Astrocyte (in vitro differentiated cells and primary cell): ENCODE data around the gene IGF2BP3. TPM values are rescaled to one million over a fixed set of nuclear protein-coding genes. Genes with fewer than 3 reads are reported as not detected.
A peak's percentile ranks its signal among the peaks of the same experiment; 100 is the strongest.

Experiments used
- DNase-seq: peaks from one replicate; pipeline ENCODE4 v3.0.0-alpha.2; 2010; ENCODE audit warnings: low read depth
- FAIRE-seq: peaks from 2 replicates; lab custom pipeline; 2011; peaks lifted over from hg19 to GRCh38; lab: Jason Lieb, UNC
- H2AFZ ChIP-seq: 2 replicates; pipeline ENCODE4 v1.6.0; 2012; ENCODE audit warnings: low read depth, low read length, inconsistent platforms
- H3K27ac ChIP-seq: 2 replicates; pipeline ENCODE4 v1.5.1; 2011; ENCODE audit warnings: low read depth, low read length, inconsistent platforms
- H3K27me3 ChIP-seq: 2 replicates; pipeline ENCODE4 v1.6.0; 2011; ENCODE audit warnings: low read length, inconsistent platforms; ENCODE audit not compliant: insufficient read depth
- H3K36me3 ChIP-seq: 2 replicates; pipeline ENCODE4 v1.5.1; 2011; ENCODE audit warnings: low read length, inconsistent platforms; ENCODE audit not compliant: insufficient read depth
- H3K4me1 ChIP-seq: 2 replicates; pipeline ENCODE4 v1.5.1; 2011; ENCODE audit warnings: low read length, inconsistent platforms; ENCODE audit not compliant: insufficient read depth
- H3K4me2 ChIP-seq: 2 replicates; pipeline ENCODE4 v1.6.0; 2012; ENCODE audit warnings: low read length, inconsistent platforms
- H3K4me3 ChIP-seq: 2 replicates; pipeline ENCODE4 v1.5.1; 2011; ENCODE audit warnings: low read depth, mild to moderate bottlenecking, low read length, inconsistent platforms; ENCODE audit not compliant: insufficient read depth
- H3K79me2 ChIP-seq: 2 replicates; pipeline ENCODE4 v1.6.0; 2012; ENCODE audit warnings: mild to moderate bottlenecking, low read length, inconsistent platforms; ENCODE audit not compliant: insufficient read depth
- H3K9ac ChIP-seq: 2 replicates; pipeline ENCODE4 v1.6.0; 2012; ENCODE audit warnings: mild to moderate bottlenecking, low read length, inconsistent platforms
- H3K9me3 ChIP-seq: 2 replicates; pipeline ENCODE4 v1.5.1; 2012; ENCODE audit warnings: low read depth, mild to moderate bottlenecking, low read length, inconsistent platforms; ENCODE audit not compliant: insufficient read depth
- H4K20me1 ChIP-seq: 2 replicates; pipeline ENCODE4 v1.6.0; 2012; ENCODE audit warnings: low read length, inconsistent platforms; ENCODE audit not compliant: insufficient read depth
- H3K27ac Mint-ChIP-seq: one replicate; pipeline ENCODE4 v1.8.0; 2021; ENCODE audit warnings: mild to moderate bottlenecking, mixed read lengths; ENCODE audit not compliant: unreplicated experiment
- H3K27me3 Mint-ChIP-seq: one replicate; pipeline ENCODE4 v1.8.0; 2021; ENCODE audit warnings: low read depth, mixed read lengths; ENCODE audit not compliant: unreplicated experiment
- H3K36me3 Mint-ChIP-seq: one replicate; pipeline ENCODE4 v1.8.0; 2021; ENCODE audit warnings: low read depth, mixed read lengths; ENCODE audit not compliant: unreplicated experiment
- H3K4me1 Mint-ChIP-seq: one replicate; pipeline ENCODE4 v1.8.0; 2021; ENCODE audit warnings: low read depth, mixed read lengths; ENCODE audit not compliant: unreplicated experiment
- H3K4me3 Mint-ChIP-seq: one replicate; pipeline ENCODE4 v1.8.0; 2021; ENCODE audit warnings: mild to moderate bottlenecking, moderate library complexity, mixed read lengths; ENCODE audit not compliant: unreplicated experiment
- H3K9me3 Mint-ChIP-seq: one replicate; pipeline ENCODE4 v1.8.0; 2021; ENCODE audit warnings: mild to moderate bottlenecking, mixed read lengths; ENCODE audit not compliant: unreplicated experiment
- CTCF ChIP-seq: IDR thresholded peaks from 2 replicates; pipeline ENCODE4 v1.5.1; 2011; ENCODE audit warnings: low read depth, mild to moderate bottlenecking, inconsistent platforms, low read length, moderate library complexity; ENCODE audit not compliant: insufficient read depth
- EZH2 ChIP-seq: IDR thresholded peaks from 2 replicates; pipeline ENCODE4 v1.6.1; 2012; ENCODE audit warnings: mild to moderate bottlenecking, low read length, inconsistent platforms; ENCODE audit not compliant: insufficient read depth
- total RNA-seq: library from RNA; stranded (reverse); gene quantifications from 2 replicates; pipeline ENCODE4 v1.2.1, GENCODE V29; 2021

IGF2BP3 gene
- total RNA-seq, 1 donor from 2014 or later: 79.5 TPM

GRCh38 chr7:23264916-23265458 is 205.3 kb downstream of the IGF2BP3 start:
- DNase-seq (no peak), FAIRE-seq (no peak)
- no peaks in the 10 kb centered on the region for H3K36me3 Mint-ChIP-seq
- no peak overlapping the region for H3K4me2 ChIP-seq
- no peaks in the 10 kb centered on the region for H3K9me3 ChIP-seq
- peaks cover 3% of the 10 kb centered on the region for H3K27me3 Mint-ChIP-seq
- no peak overlapping the region for H3K27ac Mint-ChIP-seq
- no peak overlapping the region for H2AFZ ChIP-seq
- H3K4me3 ChIP-seq: no peak overlapping the region
- no peaks in the 10 kb centered on the region for H3K4me1 Mint-ChIP-seq
- H3K79me2 ChIP-seq: no peaks in the 10 kb centered on the region
- H3K4me1 ChIP-seq: no peaks in the 10 kb centered on the region
- no peak overlapping the region for H3K27ac ChIP-seq
- no peaks in the 10 kb centered on the region for H3K9me3 Mint-ChIP-seq
- H3K27me3 ChIP-seq: peaks cover under 1% of the 10 kb centered on the region
- no peak overlapping the region for H3K9ac ChIP-seq
- no peak overlapping the region for H3K4me3 Mint-ChIP-seq
- no peaks in the 10 kb centered on the region for H4K20me1 ChIP-seq
- no peaks in the 10 kb centered on the region for H3K36me3 ChIP-seq
- TF ChIP-seq EZH2 (no peak), CTCF (no peak)

GRCh38 chr7:23261843-23262452 is 208.3 kb downstream of the IGF2BP3 start:
- H3K36me3 ChIP-seq: no peaks in the 10 kb centered on the region
- H3K27me3 Mint-ChIP-seq: no peaks in the 10 kb centered on the region
- no peaks in the 10 kb centered on the region for H4K20me1 ChIP-seq
- no peak overlapping the region for H3K9ac ChIP-seq
- no peak overlapping the region for H3K4me3 ChIP-seq
- no peak overlapping the region for H3K27ac Mint-ChIP-seq
- H2AFZ ChIP-seq: no peak overlapping the region
- H3K79me2 ChIP-seq: no peaks in the 10 kb centered on the region
- no peak overlapping the region for H3K27ac ChIP-seq
- no peak for TF ChIP-seq EZH2
- TF ChIP-seq CTCF: peak; percentile 89
- H3K9me3 Mint-ChIP-seq: no peaks in the 10 kb centered on the region
- no peaks in the 10 kb centered on the region for H3K9me3 ChIP-seq
- H3K4me1 Mint-ChIP-seq: no peaks in the 10 kb centered on the region
- H3K4me2 ChIP-seq: no peak overlapping the region
- no peak overlapping the region for H3K4me3 Mint-ChIP-seq
- peak; percentile 32 for DNase-seq
- no peaks in the 10 kb centered on the region for H3K4me1 ChIP-seq
- FAIRE-seq: no peak
- H3K36me3 Mint-ChIP-seq: no peaks in the 10 kb centered on the region
- no peaks in the 10 kb centered on the region for H3K27me3 ChIP-seq

- H3K9ac ChIP-seq: no peak overlapping the region
- H4K20me1 ChIP-seq: no peaks in the 10 kb centered on the region
- no peaks in the 10 kb centered on the region for H3K27me3 ChIP-seq
- no peaks in the 10 kb centered on the region for H3K27me3 Mint-ChIP-seq
- DNase-seq (peak; percentile 51), FAIRE-seq (no peak)
- no peaks in the 10 kb centered on the region for H3K4me1 ChIP-seq
- no peaks in the 10 kb centered on the region for H3K36me3 Mint-ChIP-seq
- H2AFZ ChIP-seq: no peak overlapping the region
- H3K4me3 Mint-ChIP-seq: no peak overlapping the region
- TF ChIP-seq EZH2 (no peak), CTCF (no peak)
- no peak overlapping the region for H3K27ac Mint-ChIP-seq
- no peak overlapping the region for H3K27ac ChIP-seq
- H3K4me3 ChIP-seq: no peak overlapping the region
- no peaks in the 10 kb centered on the region for H3K36me3 ChIP-seq
- no peaks in the 10 kb centered on the region for H3K9me3 Mint-ChIP-seq
- no peak overlapping the region for H3K4me2 ChIP-seq
- H3K79me2 ChIP-seq: no peaks in the 10 kb centered on the region
- no peaks in the 10 kb centered on the region for H3K9me3 ChIP-seq
- H3K4me1 Mint-ChIP-seq: no peaks in the 10 kb centered on the region
Observed at GRCh38 chr7:23260371-23260770, 209.9 kb downstream of the IGF2BP3 start.
